ENCODE measurements around the gene DND1. TPM values are rescaled to one million over a fixed set of nuclear protein-coding genes. Genes with fewer than 3 reads are reported as not detected.
"Not testable (repeated sequence)": the region's sequence is repeated elsewhere in the genome, so short reads cannot be mapped to it uniquely, and the experiment has no call there.

Gene DND1
- total RNA-seq (1 to 10 TPM in 1 of 2 donors, under 1 TPM in 1; 0.60 to 1.7 TPM), polyA plus RNA-seq (1 to 10 TPM; 1.5 to 1.9 TPM)
- long read RNA-seq, donor 1 = 0 reads
- long read RNA-seq, donor 2 = 0 reads
- long read RNA-seq, donor 3 = 0 reads
- long read RNA-seq, donor 4 = 0 reads
- long read RNA-seq, donor 5, partial matches to known transcripts = 8 of 8 reads
- long read RNA-seq, donor 5, other reads (novel, unspliced or antisense) = 0 of 8 reads

- Histone ChIP-seq H3K9ac (ENCODE audit: insufficient read depth in 1 of 2, low read length in 2 of 2) (no peak within 1 kb of the TSS), H3K4me3 (no peak within 1 kb of the TSS), H3K36me3 (ENCODE audit: control insufficient read depth in 4 of 4, insufficient read depth in 4 of 4, low read length in 4 of 4) (peaks cover 34 to 72% (median 38%) of the 10 kb centered on the region in 4 donors), H3K4me1 (ENCODE audit: control insufficient read depth in 5 of 5, insufficient read depth in 5 of 5, low read length in 5 of 5) (no peaks in the 10 kb centered on the region), H3K27ac (ENCODE audit: low read depth in 1 of 2, low read length in 1 of 2) (no peak within 1 kb of the TSS), H3K9me3 (ENCODE audit: control insufficient read depth in 4 of 4, insufficient read depth in 3 of 4, low read length in 3 of 4) (no peaks in the 10 kb centered on the region), H3K27me3 (ENCODE audit: control insufficient read depth in 3 of 3, insufficient read depth in 3 of 3, low read length in 2 of 3) (no peaks in the 10 kb centered on the region)
- no peak for DNase-seq
- WGBS, 2 donors = 90 to 92% methylated on average over 42 to 45 of the region's 45 CpGs
- ATAC-seq (ENCODE audit: insufficient read depth, low FRiP score) = no peak
- TF ChIP-seq CTCF (IDR thresholded peaks at IDR 0.05; ENCODE audit: control extremely low read depth, extremely low read depth) = no peak
Observed at GRCh38 chr5:140673187-140673976, at the start of gene DND1. Gene DND1 (minus strand): TSS chr5:140673576. CDS start chr5:140673542, 34 bp downstream.

GRCh38 chr5:140721395-140721794 lies 48.0 kb upstream of the DND1 start:
- not testable (repeated sequence) for H3K27me3 ChIP-seq (ENCODE audit: control insufficient read depth in 3 of 3, insufficient read depth in 3 of 3, low read length in 2 of 3); ATAC-seq (ENCODE audit: insufficient read depth, low FRiP score); DNase-seq; H3K4me1 ChIP-seq (ENCODE audit: control insufficient read depth in 5 of 5, insufficient read depth in 5 of 5, low read length in 5 of 5); H3K9me3 ChIP-seq (ENCODE audit: control insufficient read depth in 4 of 4, insufficient read depth in 3 of 4, low read length in 3 of 4); H3K27ac ChIP-seq (ENCODE audit: low read depth in 1 of 2, low read length in 1 of 2); H3K4me3 ChIP-seq; H3K9ac ChIP-seq (ENCODE audit: insufficient read depth in 1 of 2, low read length in 2 of 2); H3K36me3 ChIP-seq (ENCODE audit: control insufficient read depth in 4 of 4, insufficient read depth in 4 of 4, low read length in 4 of 4)
- WGBS, 2 donors = 77 to 82% methylated on average over 5 of the region's 5 CpGs

DNA sequence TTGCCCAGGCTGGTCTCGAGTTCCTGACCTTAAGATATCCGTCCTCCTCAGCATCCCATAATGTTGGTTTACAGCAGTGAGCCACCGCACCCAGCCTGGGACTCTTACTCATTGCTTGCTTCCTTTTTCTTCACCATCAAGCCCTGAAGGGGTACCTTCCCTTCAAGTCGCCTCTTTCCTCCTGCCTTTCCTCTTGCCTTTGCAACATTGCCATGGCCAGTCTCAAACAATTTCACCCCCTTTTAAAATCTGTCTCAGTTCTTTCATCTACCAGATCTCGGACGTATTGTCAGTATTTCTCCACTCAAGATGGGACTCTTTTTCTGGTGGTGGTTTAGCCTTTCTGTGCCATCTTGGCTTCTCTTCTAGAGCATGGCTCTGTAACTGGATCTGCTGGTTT lies 47.4 kb upstream of the DND1 start:
- not testable (repeated sequence) for H3K4me3 ChIP-seq; H3K36me3 ChIP-seq (ENCODE audit: control insufficient read depth in 4 of 4, insufficient read depth in 4 of 4, low read length in 4 of 4); ATAC-seq (ENCODE audit: insufficient read depth, low FRiP score); H3K9me3 ChIP-seq (ENCODE audit: control insufficient read depth in 4 of 4, insufficient read depth in 3 of 4, low read length in 3 of 4); H3K9ac ChIP-seq (ENCODE audit: insufficient read depth in 1 of 2, low read length in 2 of 2); H3K4me1 ChIP-seq (ENCODE audit: control insufficient read depth in 5 of 5, insufficient read depth in 5 of 5, low read length in 5 of 5); H3K27ac ChIP-seq (ENCODE audit: low read depth in 1 of 2, low read length in 1 of 2); DNase-seq; H3K27me3 ChIP-seq (ENCODE audit: control insufficient read depth in 3 of 3, insufficient read depth in 3 of 3, low read length in 2 of 3)
- WGBS, 2 donors = 55 to 75% methylated on average over 5 to 6 of the region's 6 CpGs

DNA sequence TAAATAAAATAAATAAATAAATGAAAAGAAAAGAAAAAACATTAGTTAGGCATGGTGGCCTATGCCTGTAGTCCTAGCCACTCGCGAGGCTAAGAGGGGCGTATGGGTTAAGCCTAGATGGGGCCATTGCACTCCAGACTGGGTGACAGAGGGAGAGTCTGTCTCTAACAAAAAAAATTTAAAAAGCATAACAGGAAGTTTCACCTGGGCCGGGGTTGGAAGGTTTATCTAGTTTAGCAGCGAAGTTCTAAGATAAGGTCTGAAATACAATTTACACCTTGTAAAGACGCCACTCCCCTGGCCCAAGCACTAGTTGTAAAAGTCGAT lies 44.9 kb upstream of the DND1 start:
- Histone ChIP-seq H3K9me3 (ENCODE audit: control insufficient read depth in 4 of 4, insufficient read depth in 3 of 4, low read length in 3 of 4) (no peaks in the 10 kb centered on the region), H3K4me1 (ENCODE audit: control insufficient read depth in 5 of 5, insufficient read depth in 5 of 5, low read length in 5 of 5) (no peaks in the 10 kb centered on the region), H3K9ac (ENCODE audit: insufficient read depth in 1 of 2, low read length in 2 of 2) (no peak overlapping the region), H3K27ac (ENCODE audit: low read depth in 1 of 2, low read length in 1 of 2) (no peak overlapping the region), H3K4me3 (no peak overlapping the region), H3K36me3 (ENCODE audit: control insufficient read depth in 4 of 4, insufficient read depth in 4 of 4, low read length in 4 of 4) (no peaks in the 10 kb centered on the region), H3K27me3 (ENCODE audit: control insufficient read depth in 3 of 3, insufficient read depth in 3 of 3, low read length in 2 of 3) (no peaks in the 10 kb centered on the region)
- 83 to 84% methylated on average over 7 of the region's 7 CpGs for WGBS, 2 donors
- ATAC-seq (ENCODE audit: insufficient read depth, low FRiP score) (no peak), DNase-seq (no peak)
- TF ChIP-seq CTCF (IDR thresholded peaks at IDR 0.05; ENCODE audit: control extremely low read depth, extremely low read depth) = no peak

GRCh38 chr5:140716238-140716637 lies 42.9 kb upstream of the DND1 start:
- H3K27me3 ChIP-seq (ENCODE audit: control insufficient read depth in 3 of 3, insufficient read depth in 3 of 3, low read length in 2 of 3); H3K9me3 ChIP-seq (ENCODE audit: control insufficient read depth in 4 of 4, insufficient read depth in 3 of 4, low read length in 3 of 4); ATAC-seq (ENCODE audit: insufficient read depth, low FRiP score); H3K27ac ChIP-seq (ENCODE audit: low read depth in 1 of 2, low read length in 1 of 2); H3K4me1 ChIP-seq (ENCODE audit: control insufficient read depth in 5 of 5, insufficient read depth in 5 of 5, low read length in 5 of 5); DNase-seq; H3K9ac ChIP-seq (ENCODE audit: insufficient read depth in 1 of 2, low read length in 2 of 2); H3K36me3 ChIP-seq (ENCODE audit: control insufficient read depth in 4 of 4, insufficient read depth in 4 of 4, low read length in 4 of 4); H3K4me3 ChIP-seq: not testable (repeated sequence)
- 97 to 100% methylated on average over 2 of the region's 2 CpGs for WGBS, 2 donors
